ENCODE measurements around the gene LRRC74A.
A peak's percentile ranks its signal among the peaks of the same experiment; 100 is the strongest.

Gene LRRC74A

DNA sequence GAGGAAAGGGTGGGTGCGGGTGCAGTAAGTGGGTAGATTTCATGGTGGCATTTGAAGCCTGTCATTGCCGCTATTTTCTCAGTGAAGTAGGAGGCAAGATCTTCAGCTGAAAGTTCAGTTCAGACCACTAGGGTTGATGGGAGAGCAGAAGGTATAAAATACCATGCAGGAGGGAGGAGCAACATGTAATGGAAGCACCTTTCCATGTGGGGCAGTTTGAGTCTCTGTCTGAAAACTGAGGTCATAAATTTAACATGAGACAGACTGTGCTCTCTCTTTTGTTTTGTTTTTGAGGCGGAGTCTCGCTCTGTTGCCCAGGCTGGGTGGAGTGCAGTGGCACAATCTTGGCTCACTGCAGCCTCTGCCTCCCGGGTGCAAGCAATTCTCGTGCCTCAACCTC, 22.7 kb downstream of the LRRC74A start:
- DNase-seq (ENCODE audit: low spot score), result no peak

DNA sequence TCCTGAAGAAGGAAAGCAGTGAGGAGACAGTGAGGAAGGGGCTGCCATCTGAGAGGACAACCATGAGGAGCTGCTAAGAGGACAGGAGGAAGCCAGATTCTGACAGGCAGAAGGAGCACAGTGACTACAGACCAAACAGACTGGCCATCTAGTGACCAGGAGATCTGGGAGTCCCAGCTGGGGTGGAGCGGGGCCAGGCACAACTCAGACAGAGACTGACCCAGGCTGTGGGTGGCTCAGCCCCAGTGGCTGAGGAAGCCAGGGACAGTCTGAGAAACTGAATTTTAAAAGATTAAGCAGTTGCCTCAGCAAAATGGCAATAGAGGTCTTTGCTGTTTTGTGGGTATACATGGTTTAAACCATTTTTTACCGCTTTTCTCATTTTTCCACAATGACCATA, 28.9 kb downstream of the LRRC74A start:
- no peak for DNase-seq (ENCODE audit: low spot score)

- DNase-seq (ENCODE audit: low spot score), result no peak
These were observed 30.6 kb downstream of the LRRC74A start for GRCh38 chr14:76856769-76857168.

DNA sequence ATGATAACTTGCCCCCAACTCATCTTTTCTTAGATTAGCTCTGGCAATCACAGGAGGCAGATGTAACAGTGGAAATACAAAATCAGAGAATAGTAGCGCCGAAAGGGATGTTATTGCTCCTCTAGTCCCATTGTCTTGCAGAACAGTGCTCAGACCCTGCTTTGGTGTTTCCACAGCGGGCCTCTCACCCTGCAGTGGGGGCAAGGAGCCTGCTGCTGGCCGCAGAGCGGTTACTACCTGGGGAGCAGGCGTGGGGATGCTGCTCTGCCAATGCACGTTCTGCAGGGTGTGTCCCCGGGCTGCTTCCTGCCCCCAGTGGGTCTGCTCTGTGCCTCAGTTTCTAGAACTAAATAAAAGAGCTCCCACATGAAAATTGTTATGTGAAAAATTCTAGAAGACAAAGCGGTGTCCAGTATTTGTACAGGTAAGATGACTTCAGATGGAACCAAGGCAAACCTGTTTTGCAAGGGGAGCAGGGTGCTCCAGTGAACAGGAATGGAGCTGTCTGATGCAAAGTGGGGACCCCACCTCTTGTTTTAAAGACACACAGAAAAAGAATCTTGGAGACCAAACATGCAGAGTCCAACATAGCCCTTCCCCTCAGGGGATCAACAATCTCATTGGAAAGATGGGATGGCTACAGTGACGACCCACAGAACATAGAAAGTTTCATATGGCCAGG, 35.5 kb downstream of the LRRC74A start:
- no peak for DNase-seq (ENCODE audit: low spot score)

GRCh38 chr14:76862546-76863282, 36.5 kb downstream of the LRRC74A start:
- DNase-seq (ENCODE audit: low spot score), result no peak

GRCh38 chr14:76863724-76864407, 37.7 kb downstream of the LRRC74A start:
- DNase-seq (ENCODE audit: low spot score), result no peak

GRCh38 chr14:76866456-76866855, 40.2 kb downstream of the LRRC74A start:
- no peak for DNase-seq (ENCODE audit: low spot score)

- DNase-seq (ENCODE audit: low spot score), result no peak
These were observed 41.6 kb downstream of the LRRC74A start for GRCh38 chr14:76867516-76868453.

- no peak for DNase-seq (ENCODE audit: low spot score)
These were observed 42.4 kb downstream of the LRRC74A start for GRCh38 chr14:76868454-76869170.

- peak; percentile 30 for DNase-seq (ENCODE audit: low spot score)
These were observed 44.0 kb downstream of the LRRC74A start for GRCh38 chr14:76870166-76870565.

GRCh38 chr14:76872796-76873432, 46.7 kb downstream of the LRRC74A start:
- DNase-seq (ENCODE audit: low spot score), result peak; percentile 70

- DNase-seq (ENCODE audit: low spot score), result no peak
These were observed 48.5 kb downstream of the LRRC74A start for GRCh38 chr14:76874734-76875133.

DNA sequence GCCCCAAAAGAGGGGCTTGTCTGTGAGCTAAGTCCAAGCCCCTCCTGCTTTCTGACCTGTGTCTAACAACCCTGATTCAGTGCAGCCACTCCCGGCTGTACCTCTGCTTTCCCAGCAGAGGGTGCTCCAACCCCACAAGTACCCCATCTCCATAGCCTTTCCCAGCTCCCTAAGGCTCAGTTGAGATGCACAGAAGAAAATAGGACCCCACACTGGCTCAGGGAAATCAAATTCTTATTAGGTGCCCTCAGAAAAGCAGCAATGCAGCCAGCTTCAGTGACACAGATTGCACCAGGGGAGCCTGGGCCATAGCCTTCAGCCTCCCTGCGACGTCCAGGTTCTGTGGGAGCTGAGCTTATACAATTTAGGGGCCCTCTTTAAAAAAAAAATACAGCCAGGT, 49.9 kb downstream of the LRRC74A start:
- peak; percentile 77 for DNase-seq (ENCODE audit: low spot score)

- DNase-seq (ENCODE audit: low spot score), result no peak
These were observed 51.7 kb downstream of the LRRC74A start for GRCh38 chr14:76877871-76878270.

DNA sequence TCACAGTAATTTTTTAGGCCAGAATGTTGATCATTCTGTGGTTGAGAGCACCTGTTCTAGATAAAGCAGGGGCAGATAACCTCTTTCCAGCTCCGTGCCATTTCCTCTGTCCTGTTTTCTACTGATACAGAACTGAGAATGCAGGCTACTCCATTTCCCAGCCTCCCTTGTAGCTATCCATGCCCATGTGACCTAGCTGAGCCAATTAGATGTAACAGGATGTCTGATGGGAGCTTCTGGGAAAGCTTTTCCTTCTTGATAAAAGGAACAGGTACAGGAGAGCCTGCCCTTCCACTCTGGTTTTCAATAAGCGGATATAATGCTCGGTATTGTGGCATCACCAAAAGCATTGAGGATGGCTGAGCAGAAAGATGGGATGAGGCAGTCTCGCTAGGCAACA, 54.2 kb downstream of the LRRC74A start:
- DNase-seq (ENCODE audit: low spot score), result no peak

- no peak for DNase-seq (ENCODE audit: low spot score)
These were observed 55.1 kb downstream of the LRRC74A start for GRCh38 chr14:76881348-76881747.

- DNase-seq (ENCODE audit: low spot score), result no peak
These were observed 56.4 kb downstream of the LRRC74A start for GRCh38 chr14:76882651-76883050.

DNA sequence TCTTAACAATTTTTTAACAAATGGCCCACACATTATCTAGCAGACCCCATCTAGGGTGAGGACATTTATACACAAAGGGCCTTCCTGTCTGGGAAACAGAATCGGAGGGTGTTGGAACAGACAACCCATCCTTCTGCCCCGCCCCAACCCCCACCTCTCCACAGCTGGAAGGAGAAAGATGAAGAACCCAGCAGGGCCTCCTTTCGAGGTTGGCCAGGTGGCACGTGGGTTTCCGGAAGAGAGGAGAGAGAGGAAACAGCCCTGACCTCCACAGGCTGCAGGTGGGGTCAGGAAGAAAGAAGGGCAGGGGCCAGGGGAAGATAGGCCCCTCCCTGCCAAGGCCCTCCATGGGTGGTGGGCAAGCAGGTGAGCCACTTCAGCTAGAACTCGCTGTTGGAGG, 57.2 kb downstream of the LRRC74A start:
- DNase-seq (ENCODE audit: low spot score), result no peak

DNA sequence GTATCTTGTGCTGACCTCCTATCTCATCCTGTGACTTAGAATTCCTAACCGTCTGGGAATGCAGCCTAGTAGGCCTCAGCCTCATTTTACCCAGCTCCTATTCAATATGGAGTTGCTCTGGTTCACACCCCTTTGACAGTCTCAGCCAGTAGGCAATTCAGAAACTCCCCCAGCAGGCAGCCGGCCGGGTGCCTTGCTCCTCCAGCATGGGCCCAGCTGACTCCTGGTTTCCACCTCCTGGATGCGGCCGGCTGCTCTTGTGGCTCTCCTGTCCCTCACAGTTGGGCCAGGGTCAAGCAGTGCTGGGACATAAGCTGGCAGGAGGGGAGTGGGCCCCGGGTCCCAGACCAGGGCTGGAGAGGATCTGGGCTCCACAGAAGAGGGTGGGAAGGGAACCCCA, 58.2 kb downstream of the LRRC74A start:
- DNase-seq (ENCODE audit: low spot score), result no peak

DNA sequence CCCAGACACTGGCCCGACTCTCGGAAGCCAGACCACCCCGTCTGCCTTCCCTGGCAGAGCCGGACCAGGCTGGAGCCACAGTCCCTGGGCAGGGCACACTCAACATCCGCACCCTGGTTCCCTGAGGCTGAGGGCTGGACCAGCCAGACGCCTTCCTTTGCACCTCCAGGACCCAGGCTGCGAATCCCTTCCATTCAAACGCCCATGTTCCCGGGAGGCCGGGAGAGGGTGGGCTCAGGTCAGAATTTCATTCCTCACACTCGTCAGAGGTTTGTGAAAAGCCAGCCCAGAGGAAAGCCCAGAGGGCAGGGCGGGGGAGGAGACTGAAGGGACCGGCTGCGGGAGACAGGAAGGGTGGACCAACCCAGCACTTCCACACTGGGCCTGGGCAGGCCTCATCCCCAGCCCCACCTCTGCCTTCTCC, 58.7 kb downstream of the LRRC74A start:
- no peak for DNase-seq (ENCODE audit: low spot score)

- no peak for DNase-seq (ENCODE audit: low spot score)
These were observed 61.0 kb downstream of the LRRC74A start for GRCh38 chr14:76887191-76887590.
